ENCODE data around the gene TMEM63A. TPM values are rescaled to one million over a fixed set of nuclear protein-coding genes. Genes with fewer than 3 reads are reported as not detected.
A peak's percentile ranks its signal among the peaks of the same experiment; 100 is the strongest.

TMEM63A gene
- total RNA-seq, 2 experiments from 2014 or later, result 197 to 211 TPM

- H3K27me3 Mint-ChIP-seq, result peaks cover 6% of the 10 kb centered on the region
- peaks cover 25% of the 10 kb centered on the region for H3K4me1 Mint-ChIP-seq
- POLR2A ChIA-PET, result no interaction called here
- H3K27ac Mint-ChIP-seq, result peak overlapping the region; percentile 58
- no peak for DNase-seq
- H3K4me3 Mint-ChIP-seq, result no peak overlapping the region
- no peaks in the 10 kb centered on the region for H3K36me3 Mint-ChIP-seq (ENCODE audit: low read depth)
- no peaks in the 10 kb centered on the region for H3K9me3 Mint-ChIP-seq
- CTCF ChIA-PET, result interaction anchor here (1.0 to 1.2 kb wide), 4 partner anchors 9 to 432 kb away, joined by 3 to 4 read pairs (median 3); no protein-coding TSS in a partner anchor
Observed at GRCh38 chr1:225906467-225906866, 24.3 kb upstream of the TMEM63A start.

GRCh38 chr1:225903623-225904022, 21.4 kb upstream of the TMEM63A start:
- Mint-ChIP-seq H3K27me3 (peaks cover 6% of the 10 kb centered on the region), H3K4me1 (peaks cover 22% of the 10 kb centered on the region), H3K27ac (no peak overlapping the region), H3K4me3 (no peak overlapping the region), H3K36me3 (ENCODE audit: low read depth) (no peaks in the 10 kb centered on the region), H3K9me3 (no peaks in the 10 kb centered on the region)
- ChIA-PET CTCF (interaction anchor here (1.1 kb wide), 2 partner anchors 13 to 32 kb away, joined by 3 to 5 read pairs; no protein-coding TSS in a partner anchor), POLR2A (no interaction called here)
- no peak for DNase-seq

- no peaks in the 10 kb centered on the region for H3K9me3 Mint-ChIP-seq
- H3K27me3 Mint-ChIP-seq, result peaks cover 4% of the 10 kb centered on the region
- CTCF ChIA-PET, result interaction anchor here (1.1 kb wide), 1 partner anchor 10 kb away, joined by 4 read pairs; no protein-coding TSS in a partner anchor
- peak overlapping the region; percentile 87 for H3K27ac Mint-ChIP-seq
- peaks cover 5% of the 10 kb centered on the region for H3K36me3 Mint-ChIP-seq (ENCODE audit: low read depth)
- H3K4me3 Mint-ChIP-seq, result no peak overlapping the region
- peaks cover 51% of the 10 kb centered on the region for H3K4me1 Mint-ChIP-seq
- no peak for DNase-seq
- POLR2A ChIA-PET, result no interaction called here
Observed at GRCh38 chr1:225899044-225899925, 17.1 kb upstream of the TMEM63A start.

- peak; percentile 50 for DNase-seq
- H3K4me3 Mint-ChIP-seq, result peak overlapping the region; percentile 58
- ChIA-PET POLR2A (interaction anchor here (0.9 to 1.5 kb wide), 2 partner anchors 13 to 120 kb away, joined by 3 to 5 read pairs; partner anchors contain the start of gene SRP9), CTCF (interaction anchor here (0.6 to 2.1 kb wide), 9 partner anchors 8 to 418 kb away, joined by 3 to 7 read pairs (median 4); partner anchors contain the start of genes SRP9 and TMEM63A)
- H3K4me1 Mint-ChIP-seq, result peaks cover 58% of the 10 kb centered on the region
- peaks cover 6% of the 10 kb centered on the region for H3K36me3 Mint-ChIP-seq (ENCODE audit: low read depth)
- H3K27ac Mint-ChIP-seq, result peak overlapping the region; percentile 93
- H3K27me3 Mint-ChIP-seq, result peaks cover 7% of the 10 kb centered on the region
- no peaks in the 10 kb centered on the region for H3K9me3 Mint-ChIP-seq
Observed at GRCh38 chr1:225897595-225898514, 15.7 kb upstream of the TMEM63A start.

- Mint-ChIP-seq H3K36me3 (ENCODE audit: low read depth) (peaks cover 6% of the 10 kb centered on the region), H3K27me3 (peaks cover 7% of the 10 kb centered on the region), H3K4me3 (peak overlapping the region; percentile 58), H3K4me1 (peaks cover 58% of the 10 kb centered on the region), H3K9me3 (no peaks in the 10 kb centered on the region), H3K27ac (peak overlapping the region; percentile 93)
- POLR2A ChIA-PET, result interaction anchor here (0.9 to 1.5 kb wide), 2 partner anchors 12 to 120 kb away, joined by 3 to 5 read pairs; partner anchors contain the start of gene SRP9
- peak; percentile 89 for DNase-seq
- CTCF ChIA-PET, result interaction anchor here (0.7 to 2.1 kb wide), 7 partner anchors 9 to 119 kb away, joined by 3 to 7 read pairs (median 4); partner anchors contain the start of genes SRP9 and TMEM63A
Observed at GRCh38 chr1:225896937-225897549, 14.9 kb upstream of the TMEM63A start.

- ChIA-PET POLR2A (interaction anchor here (0.9 kb wide), 1 partner anchor 12 kb away, joined by 3 read pairs; no protein-coding TSS in a partner anchor), CTCF (interaction anchor here (0.9 to 2.1 kb wide), 5 partner anchors 12 to 119 kb away, joined by 3 to 7 read pairs (median 4); partner anchors contain the start of genes SRP9 and TMEM63A)
- Mint-ChIP-seq H3K9me3 (no peaks in the 10 kb centered on the region), H3K27ac (peak overlapping the region; percentile 93), H3K27me3 (peaks cover 7% of the 10 kb centered on the region), H3K4me3 (peak overlapping the region; percentile 58), H3K36me3 (ENCODE audit: low read depth) (peaks cover 6% of the 10 kb centered on the region), H3K4me1 (peaks cover 61% of the 10 kb centered on the region)
- no peak for DNase-seq
Observed at GRCh38 chr1:225896494-225896893, 14.3 kb upstream of the TMEM63A start.

- Mint-ChIP-seq H3K27ac (no peak overlapping the region), H3K9me3 (no peaks in the 10 kb centered on the region), H3K27me3 (peaks cover 9% of the 10 kb centered on the region), H3K4me1 (peaks cover 48% of the 10 kb centered on the region), H3K4me3 (no peak overlapping the region), H3K36me3 (ENCODE audit: low read depth) (peaks cover 1% of the 10 kb centered on the region)
- ChIA-PET CTCF (interaction anchor here (1.0 to 1.5 kb wide), 2 partner anchors 9 to 417 kb away, joined by 3 read pairs; no protein-coding TSS in a partner anchor), POLR2A (no interaction called here)
- DNase-seq, result no peak
Observed at GRCh38 chr1:225892307-225892706, 10.1 kb upstream of the TMEM63A start.

GRCh38 chr1:225891229-225891972, 9.2 kb upstream of the TMEM63A start:
- peaks cover 1% of the 10 kb centered on the region for H3K36me3 Mint-ChIP-seq (ENCODE audit: low read depth)
- DNase-seq, result no peak
- H3K9me3 Mint-ChIP-seq, result no peaks in the 10 kb centered on the region
- ChIA-PET CTCF (interaction anchor here (0.6 to 2.3 kb wide), 6 partner anchors 9 to 416 kb away, joined by 3 to 5 read pairs (median 3); no protein-coding TSS in a partner anchor), POLR2A (no interaction called here)
- H3K27ac Mint-ChIP-seq, result no peak overlapping the region
- peaks cover 12% of the 10 kb centered on the region for H3K27me3 Mint-ChIP-seq
- peaks cover 39% of the 10 kb centered on the region for H3K4me1 Mint-ChIP-seq
- no peak overlapping the region for H3K4me3 Mint-ChIP-seq

- H3K27me3 Mint-ChIP-seq, result peaks cover 12% of the 10 kb centered on the region
- peaks cover 31% of the 10 kb centered on the region for H3K4me1 Mint-ChIP-seq
- peak overlapping the region; percentile 64 for H3K27ac Mint-ChIP-seq
- H3K9me3 Mint-ChIP-seq, result no peaks in the 10 kb centered on the region
- DNase-seq, result no peak
- H3K4me3 Mint-ChIP-seq, result no peak overlapping the region
- H3K36me3 Mint-ChIP-seq (ENCODE audit: low read depth), result peaks cover 1% of the 10 kb centered on the region
- ChIA-PET POLR2A (no interaction called here), CTCF (interaction anchor here (0.6 to 2.3 kb wide), 5 partner anchors 10 to 416 kb away, joined by 3 to 7 read pairs (median 5); no protein-coding TSS in a partner anchor)
Observed at GRCh38 chr1:225890346-225891228, 8.4 kb upstream of the TMEM63A start.

GRCh38 chr1:225889743-225890142, 7.6 kb upstream of the TMEM63A start:
- no peak for DNase-seq
- CTCF ChIA-PET, result interaction anchor here (0.6 to 2.3 kb wide), 7 partner anchors 9 to 415 kb away, joined by 3 to 7 read pairs (median 5); no protein-coding TSS in a partner anchor
- H3K4me3 Mint-ChIP-seq, result no peak overlapping the region
- POLR2A ChIA-PET, result no interaction called here
- no peak overlapping the region for H3K27ac Mint-ChIP-seq
- H3K36me3 Mint-ChIP-seq (ENCODE audit: low read depth), result peaks cover 1% of the 10 kb centered on the region
- peaks cover 12% of the 10 kb centered on the region for H3K27me3 Mint-ChIP-seq
- H3K4me1 Mint-ChIP-seq, result peaks cover 29% of the 10 kb centered on the region
- no peaks in the 10 kb centered on the region for H3K9me3 Mint-ChIP-seq
